ENCODE measurements around the gene KRTAP2-1. TPM values are rescaled to one million over a fixed set of nuclear protein-coding genes. Genes with fewer than 3 reads are reported as not detected.
"Not testable (repeated sequence)": the region's sequence is repeated elsewhere in the genome, so short reads cannot be mapped to it uniquely, and the experiment has no call there.

KRTAP2-1 gene
- total RNA-seq, 1 donor from 2014 or later: not detected

GRCh38 chr17:41057547-41057946, 10.4 kb upstream of the KRTAP2-1 start:
- Histone ChIP-seq H3K4me3 (no peak overlapping the region), H3K27me3 (peaks cover 9% of the 10 kb centered on the region), H3K27ac (no peak overlapping the region), H3K36me3 (no peaks in the 10 kb centered on the region), H3K9me3 (no peaks in the 10 kb centered on the region), H3K4me1 (no peaks in the 10 kb centered on the region)
- no peak for DNase-seq
- ATAC-seq: no peak
- intact Hi-C loops (cut with DNase I): no loop called here
- TF ChIP-seq CTCF (IDR thresholded peaks at IDR 0.05): no peak

DNA sequence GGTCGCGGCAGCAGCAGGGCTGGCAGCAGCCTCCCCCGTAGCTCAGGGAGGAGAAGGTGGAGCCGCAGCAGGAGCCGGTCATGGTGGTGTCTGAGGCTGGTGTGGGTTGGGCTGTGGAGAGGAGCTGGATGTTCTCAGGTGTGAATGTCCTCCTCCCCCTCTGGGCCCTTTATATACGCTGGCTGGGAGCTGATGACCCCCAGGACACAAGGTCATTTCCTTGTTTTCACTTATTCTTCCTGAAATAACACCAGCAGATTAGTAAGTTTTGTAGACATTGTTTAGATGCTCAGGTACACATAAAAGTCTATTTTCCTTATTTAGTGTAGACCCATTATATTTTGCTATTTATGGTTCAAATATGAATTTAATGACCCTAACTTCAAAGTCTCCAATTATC, 8.0 kb upstream of the KRTAP2-1 start, which contains the start of gene KRTAP2-2:
Gene KRTAP2-2, minus strand, starts transcription at position 101 of the 400 bp plus-strand sequence. Its CDS starts 19 bp downstream, at position 82.
- H3K4me1 ChIP-seq; DNase-seq; H3K9me3 ChIP-seq; H3K27ac ChIP-seq; intact Hi-C loops (cut with DNase I); ATAC-seq; H3K4me3 ChIP-seq; H3K27me3 ChIP-seq; H3K36me3 ChIP-seq: not testable (repeated sequence)

DNA sequence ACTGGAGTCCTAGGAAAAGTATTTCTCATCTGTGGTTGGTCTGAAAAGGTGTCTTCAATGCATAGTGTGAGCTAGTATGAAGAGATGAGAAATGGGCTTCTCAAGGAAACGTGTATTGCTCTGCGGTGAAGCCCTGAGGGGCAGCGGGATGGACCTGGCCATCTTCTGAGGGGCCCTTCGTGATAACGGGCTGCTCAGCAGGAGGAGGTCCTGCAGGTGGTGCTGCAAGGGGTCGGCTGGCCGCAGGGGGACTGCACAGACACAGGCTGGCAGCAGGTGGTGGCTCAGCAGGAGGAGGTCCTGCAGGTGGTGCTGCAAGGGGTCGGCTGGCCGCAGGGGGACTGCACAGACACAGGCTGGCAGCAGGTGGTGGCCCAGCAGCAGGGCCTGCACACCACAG, 7.4 kb upstream of the KRTAP2-1 start:
- H3K36me3 ChIP-seq; H3K4me1 ChIP-seq; H3K4me3 ChIP-seq; H3K9me3 ChIP-seq; DNase-seq; H3K27me3 ChIP-seq; H3K27ac ChIP-seq; intact Hi-C loops (cut with DNase I); ATAC-seq: not testable (repeated sequence)

- no peak overlapping the region for H3K27ac ChIP-seq
- intact Hi-C loops (cut with DNase I): no loop called here
- no peaks in the 10 kb centered on the region for H3K36me3 ChIP-seq
- DNase-seq: no peak
- no peaks in the 10 kb centered on the region for H3K27me3 ChIP-seq
- no peak overlapping the region for H3K4me3 ChIP-seq
- no peak for TF ChIP-seq CTCF (IDR thresholded peaks at IDR 0.05)
- no peaks in the 10 kb centered on the region for H3K9me3 ChIP-seq
- no peaks in the 10 kb centered on the region for H3K4me1 ChIP-seq
- ATAC-seq: peak; percentile 66
These were observed 6.9 kb upstream of the KRTAP2-1 start for GRCh38 chr17:41054025-41054424.

GRCh38 chr17:41052566-41052965, 5.5 kb upstream of the KRTAP2-1 start:
- ATAC-seq: no peak
- TF ChIP-seq CTCF (IDR thresholded peaks at IDR 0.05): no peak
- Histone ChIP-seq H3K27me3 (no peaks in the 10 kb centered on the region), H3K9me3 (no peaks in the 10 kb centered on the region), H3K4me1 (no peaks in the 10 kb centered on the region), H3K36me3 (no peaks in the 10 kb centered on the region), H3K27ac (no peak overlapping the region), H3K4me3 (no peak overlapping the region)
- intact Hi-C loops (cut with DNase I): no loop called here
- DNase-seq: no peak

GRCh38 chr17:41049110-41049509, 2.0 kb upstream of the KRTAP2-1 start:
- H3K9me3 ChIP-seq: no peaks in the 10 kb centered on the region
- no peak overlapping the region for H3K27ac ChIP-seq
- no peaks in the 10 kb centered on the region for H3K4me1 ChIP-seq
- DNase-seq (no peak), ATAC-seq (no peak)
- TF ChIP-seq CTCF (IDR thresholded peaks at IDR 0.05): no peak
- no peak overlapping the region for H3K4me3 ChIP-seq
- intact Hi-C loops (cut with DNase I): no loop called here
- no peaks in the 10 kb centered on the region for H3K36me3 ChIP-seq
- peaks cover 11% of the 10 kb centered on the region for H3K27me3 ChIP-seq

- ATAC-seq (no peak), DNase-seq (no peak)
- no peaks in the 10 kb centered on the region for H3K4me1 ChIP-seq
- H3K4me3 ChIP-seq: no peak overlapping the region
- intact Hi-C loops (cut with DNase I): no loop called here
- peaks cover 11% of the 10 kb centered on the region for H3K27me3 ChIP-seq
- no peaks in the 10 kb centered on the region for H3K36me3 ChIP-seq
- TF ChIP-seq CTCF (IDR thresholded peaks at IDR 0.05): no peak
- no peak overlapping the region for H3K27ac ChIP-seq
- no peaks in the 10 kb centered on the region for H3K9me3 ChIP-seq
These were observed 1.3 kb upstream of the KRTAP2-1 start for GRCh38 chr17:41048441-41048840.

Data from upper lobe of right lung (tissue), 1 donor.